Neural crest cell (in vitro differentiated cells): ENCODE data around the gene RHEX. TPM values are rescaled to one million over a fixed set of nuclear protein-coding genes. Genes with fewer than 3 reads are reported as not detected.

Experiments
- DNase-seq: peaks from one replicate; pipeline ENCODE4 v3.0.0; 2021; ENCODE audit warnings: low read depth, mixed read lengths, low spot score
- H3K27ac Mint-ChIP-seq: one replicate; pipeline ENCODE4 v1.8.0; 2021; ENCODE audit warnings: mild to moderate bottlenecking, mixed read lengths; ENCODE audit not compliant: unreplicated experiment
- H3K27me3 Mint-ChIP-seq: 2 replicates; pipeline ENCODE4 v1.8.0; 2021; ENCODE audit warnings: low read depth, mild to moderate bottlenecking, mixed read lengths
- H3K36me3 Mint-ChIP-seq: 2 replicates; pipeline ENCODE4 v1.8.0; 2021; ENCODE audit warnings: low read depth, mild to moderate bottlenecking, mixed read lengths
- H3K4me1 Mint-ChIP-seq: 2 replicates; pipeline ENCODE4 v1.8.0; 2021; ENCODE audit warnings: mixed read lengths
- H3K4me3 Mint-ChIP-seq: one replicate; pipeline ENCODE4 v1.8.0; 2021; ENCODE audit warnings: mild to moderate bottlenecking, mixed read lengths
- H3K9me3 Mint-ChIP-seq: 2 replicates; pipeline ENCODE4 v1.8.0; 2021; ENCODE audit warnings: mixed read lengths
- CTCF ChIP-seq: fragments of 200-600 bp; sonication (generic); conservative IDR thresholded peaks from 2 replicates; pipeline ENCODE4 v1.5.0; 2021; ENCODE audit warnings: antibody characterized with exemption, mild to moderate bottlenecking
- total RNA-seq: library from RNA; stranded (reverse); gene quantifications from 2 replicates; pipeline ENCODE4 v1.2.1, GENCODE V29; 2021

The RHEX gene
- total RNA-seq, 1 donor from 2014 or later, result 0.93 TPM

GRCh38 chr1:206127336-206127735 is 74.4 kb downstream of the RHEX start:
- H3K36me3 Mint-ChIP-seq, result peaks cover 2% of the 10 kb centered on the region
- TF ChIP-seq CTCF, result no peak
- no peaks in the 10 kb centered on the region for H3K4me1 Mint-ChIP-seq
- peaks cover 3% of the 10 kb centered on the region for H3K9me3 Mint-ChIP-seq
- no peak overlapping the region for H3K27ac Mint-ChIP-seq
- H3K27me3 Mint-ChIP-seq, result peaks cover 4% of the 10 kb centered on the region
- no peak for DNase-seq
- H3K4me3 Mint-ChIP-seq, result no peak overlapping the region

GRCh38 chr1:206128196-206128595 is 75.2 kb downstream of the RHEX start:
- H3K9me3 Mint-ChIP-seq, result no peaks in the 10 kb centered on the region
- H3K36me3 Mint-ChIP-seq, result no peaks in the 10 kb centered on the region
- H3K4me1 Mint-ChIP-seq, result no peaks in the 10 kb centered on the region
- TF ChIP-seq CTCF, result no peak
- H3K27me3 Mint-ChIP-seq, result peaks cover 4% of the 10 kb centered on the region
- no peak overlapping the region for H3K27ac Mint-ChIP-seq
- no peak for DNase-seq
- no peak overlapping the region for H3K4me3 Mint-ChIP-seq

GRCh38 chr1:206131037-206131436 is 78.1 kb downstream of the RHEX start:
- TF ChIP-seq CTCF, result no peak
- H3K27me3 Mint-ChIP-seq, result peaks cover 4% of the 10 kb centered on the region
- no peaks in the 10 kb centered on the region for H3K4me1 Mint-ChIP-seq
- H3K27ac Mint-ChIP-seq, result peak overlapping the region; percentile 53
- H3K4me3 Mint-ChIP-seq, result no peak overlapping the region
- H3K36me3 Mint-ChIP-seq, result no peaks in the 10 kb centered on the region
- DNase-seq, result no peak
- no peaks in the 10 kb centered on the region for H3K9me3 Mint-ChIP-seq

GRCh38 chr1:206133751-206134415 is 80.9 kb downstream of the RHEX start:
- no peaks in the 10 kb centered on the region for H3K36me3 Mint-ChIP-seq
- no peaks in the 10 kb centered on the region for H3K9me3 Mint-ChIP-seq
- no peak for DNase-seq
- H3K27ac Mint-ChIP-seq, result no peak overlapping the region
- no peak overlapping the region for H3K4me3 Mint-ChIP-seq
- TF ChIP-seq CTCF, result no peak
- H3K4me1 Mint-ChIP-seq, result no peaks in the 10 kb centered on the region
- H3K27me3 Mint-ChIP-seq, result no peaks in the 10 kb centered on the region

GRCh38 chr1:206135248-206135647 is 82.3 kb downstream of the RHEX start:
- H3K27ac Mint-ChIP-seq, result peak overlapping the region; percentile 24
- no peak overlapping the region for H3K4me3 Mint-ChIP-seq
- H3K27me3 Mint-ChIP-seq, result peaks cover 2% of the 10 kb centered on the region
- H3K9me3 Mint-ChIP-seq, result peaks cover 3% of the 10 kb centered on the region
- DNase-seq, result no peak
- no peaks in the 10 kb centered on the region for H3K4me1 Mint-ChIP-seq
- H3K36me3 Mint-ChIP-seq, result no peaks in the 10 kb centered on the region
- no peak for TF ChIP-seq CTCF
